ENCODE results near the gene SELENOW. TPM values are rescaled to one million over a fixed set of nuclear protein-coding genes. Genes with fewer than 3 reads are reported as not detected.

SELENOW gene
- total RNA-seq, 1 donor from 2014 or later, result 1,019 TPM

DNA sequence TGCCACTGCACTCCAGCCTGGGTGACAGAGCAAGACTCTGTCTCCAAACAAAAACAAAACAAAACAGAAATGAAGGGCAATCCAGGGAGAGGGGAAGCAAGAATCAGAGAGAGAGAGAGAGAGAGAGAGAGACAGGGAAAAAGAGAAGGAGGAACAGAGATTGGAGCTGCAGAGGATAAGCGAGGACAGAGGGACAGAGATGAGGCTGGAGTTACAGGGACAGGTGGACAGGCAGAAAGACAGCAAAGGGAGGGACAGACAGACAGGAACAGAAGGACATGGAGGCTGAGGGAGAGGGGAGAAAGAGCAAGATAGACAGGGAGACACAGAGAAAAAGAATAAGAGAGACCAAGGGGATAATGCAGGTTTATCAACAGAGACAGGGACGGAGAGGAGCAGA, 41.9 kb downstream of the SELENOW start:
- DNase-seq, result no peak
- no peaks in the 10 kb centered on the region for H3K9me3 ChIP-seq (replicated peaks)
- TF ChIP-seq, protein P1, sequence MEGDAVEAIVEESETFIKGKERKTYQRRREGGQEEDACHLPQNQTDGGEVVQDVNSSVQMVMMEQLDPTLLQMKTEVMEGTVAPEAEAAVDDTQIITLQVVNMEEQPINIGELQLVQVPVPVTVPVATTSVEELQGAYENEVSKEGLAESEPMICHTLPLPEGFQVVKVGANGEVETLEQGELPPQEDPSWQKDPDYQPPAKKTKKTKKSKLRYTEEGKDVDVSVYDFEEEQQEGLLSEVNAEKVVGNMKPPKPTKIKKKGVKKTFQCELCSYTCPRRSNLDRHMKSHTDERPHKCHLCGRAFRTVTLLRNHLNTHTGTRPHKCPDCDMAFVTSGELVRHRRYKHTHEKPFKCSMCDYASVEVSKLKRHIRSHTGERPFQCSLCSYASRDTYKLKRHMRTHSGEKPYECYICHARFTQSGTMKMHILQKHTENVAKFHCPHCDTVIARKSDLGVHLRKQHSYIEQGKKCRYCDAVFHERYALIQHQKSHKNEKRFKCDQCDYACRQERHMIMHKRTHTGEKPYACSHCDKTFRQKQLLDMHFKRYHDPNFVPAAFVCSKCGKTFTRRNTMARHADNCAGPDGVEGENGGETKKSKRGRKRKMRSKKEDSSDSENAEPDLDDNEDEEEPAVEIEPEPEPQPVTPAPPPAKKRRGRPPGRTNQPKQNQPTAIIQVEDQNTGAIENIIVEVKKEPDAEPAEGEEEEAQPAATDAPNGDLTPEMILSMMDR (IDR thresholded peaks at IDR 0.05; ENCODE audit: borderline replicate concordance), result no peak
- no peaks in the 10 kb centered on the region for H3K36me3 ChIP-seq
- H3K4me1 ChIP-seq, result no peaks in the 10 kb centered on the region
- H3K27ac ChIP-seq (replicated peaks), result no peak overlapping the region
- intact Hi-C loops (cut with micrococcal nuclease), result no loop called here
- H3K27me3 ChIP-seq (ENCODE audit: low read depth), result peaks cover 90% of the 10 kb centered on the region
- no peak overlapping the region for H3K4me3 ChIP-seq

DNA sequence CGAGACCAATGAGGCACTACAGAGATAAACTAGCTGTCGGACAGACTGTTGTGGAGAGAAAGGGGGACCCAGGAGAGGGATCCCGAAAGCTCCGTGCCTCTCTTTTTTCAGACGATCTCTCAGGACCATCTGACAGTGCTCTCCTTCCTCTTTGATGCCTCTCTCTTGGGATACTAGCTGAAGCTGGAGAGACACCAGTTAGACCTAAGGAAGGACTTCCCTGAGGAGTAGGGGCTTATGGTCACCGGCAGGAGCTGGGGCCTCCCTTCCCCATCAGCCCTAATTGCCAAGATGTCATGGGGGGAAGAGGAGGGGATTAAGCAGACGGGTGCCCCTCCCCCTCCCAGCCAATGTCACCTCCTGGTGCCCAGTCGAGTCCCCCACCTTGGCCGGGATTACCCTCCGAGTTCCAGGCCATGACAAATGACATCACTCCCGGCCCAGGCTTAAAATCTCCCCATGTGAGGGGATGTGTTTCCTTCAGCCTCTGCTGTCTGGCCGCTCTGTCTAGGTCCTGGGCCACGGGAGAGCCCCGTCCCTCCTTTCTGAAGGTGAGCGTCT, 43.0 kb downstream of the SELENOW start, which contains the start of gene CRX:
CRX (plus strand) TSS at position 478 of the 561 bp plus-strand sequence. CDS start 12,507 bp downstream, outside the sequence.
- Histone ChIP-seq H3K9me3 (replicated peaks) (peaks cover 1% of the 10 kb centered on the region), H3K4me1 (no peaks in the 10 kb centered on the region), H3K27ac (replicated peaks) (no peak within 1 kb of the TSS), H3K36me3 (no peaks in the 10 kb centered on the region), H3K4me3 (no peak within 1 kb of the TSS), H3K27me3 (ENCODE audit: low read depth) (peaks cover 90% of the 10 kb centered on the region)
- intact Hi-C loops (cut with micrococcal nuclease), result no loop called here
- TF ChIP-seq, protein P1 (IDR thresholded peaks at IDR 0.05; ENCODE audit: borderline replicate concordance), result no peak
- DNase-seq, result no peak

DNA sequence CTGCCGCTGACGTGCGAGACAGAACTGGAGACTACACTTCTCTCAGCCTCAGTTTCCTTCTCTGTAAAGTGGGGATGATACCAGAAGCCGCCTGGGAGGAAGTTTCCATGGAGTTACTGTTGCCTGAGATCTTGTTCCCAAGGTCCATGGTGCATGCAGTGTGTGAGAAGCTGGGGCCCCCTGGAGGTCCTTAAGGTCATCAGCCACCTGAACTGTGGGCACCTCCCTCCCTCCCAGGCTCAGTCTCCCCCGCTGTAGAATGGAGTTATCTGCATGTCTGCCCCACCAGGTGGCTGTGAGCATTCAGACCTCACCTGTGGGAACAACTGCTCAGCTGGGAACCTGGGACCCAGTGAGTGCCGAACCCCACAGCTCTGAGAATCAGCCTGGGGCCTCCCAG, 45.9 kb downstream of the SELENOW start:
- H3K4me1 ChIP-seq, result no peaks in the 10 kb centered on the region
- H3K4me3 ChIP-seq, result no peak overlapping the region
- TF ChIP-seq, protein P1 (IDR thresholded peaks at IDR 0.05; ENCODE audit: borderline replicate concordance), result no peak
- H3K27ac ChIP-seq (replicated peaks), result no peak overlapping the region
- intact Hi-C loops (cut with micrococcal nuclease), result no loop called here
- H3K27me3 ChIP-seq (ENCODE audit: low read depth), result peaks cover 77% of the 10 kb centered on the region
- H3K36me3 ChIP-seq, result no peaks in the 10 kb centered on the region
- DNase-seq, result no peak
- peaks cover 8% of the 10 kb centered on the region for H3K9me3 ChIP-seq (replicated peaks)

DNA sequence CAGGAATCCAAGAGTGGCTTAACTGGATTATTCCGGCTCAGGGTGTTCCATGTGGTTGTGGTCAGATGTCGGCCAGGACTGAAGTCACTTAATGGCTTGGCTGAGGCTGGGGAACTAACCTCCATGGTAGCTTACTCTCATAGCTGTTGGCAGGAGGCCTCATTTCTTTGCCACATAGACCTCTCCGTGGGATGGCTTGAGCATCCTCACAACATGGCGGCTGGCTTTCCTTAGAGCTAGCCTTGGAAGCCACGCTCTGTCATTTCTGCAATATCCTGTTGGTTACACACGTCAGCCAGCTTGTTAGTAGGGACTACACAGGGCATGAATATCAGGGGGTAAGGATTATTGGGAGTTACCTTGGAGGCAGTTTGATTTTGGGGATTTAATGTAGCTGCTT, 48.3 kb downstream of the SELENOW start:
- TF ChIP-seq, protein P1 (IDR thresholded peaks at IDR 0.05; ENCODE audit: borderline replicate concordance), result no peak
- Histone ChIP-seq H3K4me3 (no peak overlapping the region), H3K27me3 (ENCODE audit: low read depth) (peaks cover 71% of the 10 kb centered on the region), H3K9me3 (replicated peaks) (peaks cover 8% of the 10 kb centered on the region), H3K27ac (replicated peaks) (no peak overlapping the region), H3K36me3 (no peaks in the 10 kb centered on the region), H3K4me1 (no peaks in the 10 kb centered on the region)
- DNase-seq, result no peak
- intact Hi-C loops (cut with micrococcal nuclease), result no loop called here

DNA sequence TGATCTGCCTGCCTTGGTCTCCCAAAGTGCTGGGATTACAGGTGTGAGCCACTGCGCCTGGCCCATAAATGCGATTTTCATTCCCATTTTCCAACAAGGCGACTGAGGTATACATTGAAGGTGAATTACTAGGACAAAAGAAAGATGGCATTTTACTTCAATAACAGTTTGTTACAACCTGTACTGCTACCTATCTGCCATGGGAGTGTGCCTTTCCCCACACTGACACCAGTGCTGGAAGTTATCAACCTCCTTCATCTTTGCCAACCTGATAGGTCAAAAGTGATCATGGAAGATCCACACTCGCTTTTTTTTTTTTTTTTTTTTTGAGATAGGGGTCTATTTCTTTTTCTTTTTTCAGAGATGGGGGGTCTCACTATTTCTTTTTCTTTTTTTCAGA, 54.2 kb downstream of the SELENOW start:
- H3K4me3 ChIP-seq, result no peak overlapping the region
- no peak for DNase-seq
- intact Hi-C loops (cut with micrococcal nuclease), result no loop called here
- TF ChIP-seq, protein P1 (IDR thresholded peaks at IDR 0.05; ENCODE audit: borderline replicate concordance), result no peak
- peaks cover 55% of the 10 kb centered on the region for H3K27me3 ChIP-seq (ENCODE audit: low read depth)
- no peaks in the 10 kb centered on the region for H3K4me1 ChIP-seq
- H3K36me3 ChIP-seq, result no peaks in the 10 kb centered on the region
- H3K9me3 ChIP-seq (replicated peaks), result no peaks in the 10 kb centered on the region
- no peak overlapping the region for H3K27ac ChIP-seq (replicated peaks)

Other genes starting within 250 kb of the SELENOW start
- gene ZNF541, start 205.6 kb upstream of the SELENOW start, total RNA-seq, result 0.99 TPM
- gene BICRA, start 169.6 kb upstream of the SELENOW start, total RNA-seq, result 7.8 TPM
- gene EHD2, start 65.3 kb upstream of the SELENOW start, total RNA-seq, result 48.2 TPM
- 169 TPM for gene NOP53, start 33.2 kb upstream of the SELENOW start, total RNA-seq
- gene TPRX1, start 25.8 kb downstream of the SELENOW start, total RNA-seq, result not detected
- gene CRX, start 43.2 kb downstream of the SELENOW start, total RNA-seq, result not detected
- not detected for gene TPRX2, start 80.5 kb downstream of the SELENOW start, total RNA-seq
- gene SULT2A1, start 107.6 kb downstream of the SELENOW start, total RNA-seq, result not detected
- not detected for gene BSPH1, start 213.5 kb downstream of the SELENOW start, total RNA-seq
- gene ELSPBP1, start 215.9 kb downstream of the SELENOW start, total RNA-seq, result not detected

All from left ventricle myocardium inferior (tissue), 1 donor.